Esophagus muscularis mucosa (tissue), 4 donors: ENCODE measurements around the gene STAT5B. TPM values are rescaled to one million over a fixed set of nuclear protein-coding genes. Genes with fewer than 3 reads are reported as not detected.
A peak's percentile ranks its signal among the peaks of the same experiment; 100 is the strongest.

ENCODE experiments used
- DNase-seq: peaks from one replicate; pipeline ENCODE4 v3.0.0-alpha.2; 2017; ENCODE audit errors: extremely low spot score
- H3K27ac ChIP-seq, 4 donors: fragments of 200-600 bp; sonication (generic); replicated peaks in 1 of 4; 1 replicate in 3 of 4; 2 replicates in 1 of 4; pipeline ENCODE4 v1.5.1; 2016 to 2019; ENCODE audit warnings: mild to moderate bottlenecking in 1 of 4
- H3K27me3 ChIP-seq, 4 donors: fragments of 200-600 bp; sonication (generic); one replicate each; pipeline versions ENCODE4 v1.5.1 to v1.6.0; 2016 to 2019
- H3K36me3 ChIP-seq, 4 donors: fragments of 200-600 bp; sonication (generic); one replicate each; pipeline ENCODE4 v1.5.1; 2016 to 2019
- H3K4me1 ChIP-seq, 4 donors: fragments of 200-600 bp; sonication (generic); one replicate each; pipeline ENCODE4 v1.5.1; 2016 to 2019
- H3K4me3 ChIP-seq, 4 donors: fragments of 200-600 bp; sonication (generic); 1 replicate in 2 of 4; 2 replicates in 2 of 4; pipeline ENCODE4 v1.5.1; 2016 to 2019; ENCODE audit warnings: mild to moderate bottlenecking in 4 of 4, moderate library complexity in 1 of 4
- H3K9me3 ChIP-seq, 4 donors: fragments of 200-600 bp; sonication (generic); 1 replicate in 3 of 4; 2 replicates in 1 of 4; pipeline ENCODE4 v1.5.1; 2016 to 2019
- CTCF ChIP-seq, 3 experiments: fragments of 200-600 bp in 2 of 3; fragments of 450-650 bp in 1 of 3; sonication (generic) in 2 of 3; IDR thresholded peaks; one replicate each; pipeline ENCODE4 v1.5.1; 2017 to 2019; ENCODE audit warnings: antibody characterized with exemption in 3 of 3, mild to moderate bottlenecking in 2 of 3, moderate library complexity in 1 of 3
- EP300 ChIP-seq: sonication (generic); formaldehyde crosslinking; IDR thresholded peaks from one replicate; pipeline ENCODE4 v1.6.1; 2017; ENCODE audit warnings: antibody characterized with exemption
- POLR2A ChIP-seq: fragments of 450-650 bp; IDR thresholded peaks from one replicate; pipeline ENCODE4 v1.6.1; 2017; ENCODE audit warnings: antibody characterized with exemption, moderate library complexity, mild to moderate bottlenecking, low read depth
- POLR2AphosphoS5 ChIP-seq, 2 donors: sonication (generic); formaldehyde crosslinking; IDR thresholded peaks; one replicate each; pipeline ENCODE4 v1.6.1; 2017; ENCODE audit warnings: antibody characterized with exemption in 2 of 2
- WGBS: methylation state at CpG from one replicate; pipeline ENCODE4 v1.1.5; 2018; 5-methylcytosine and 5-hydroxymethylcytosine counted together
- intact Hi-C: fragments of 100-400 bp; cut with DNase I; formaldehyde crosslinking; loops from one replicate; pipeline ENCODE4 v1.15.1; 2023
- total RNA-seq, 4 donors: library from RNA; depleted of rRNA; stranded (reverse); fragments of >200 nt; gene quantifications; one replicate each; pipeline versions ENCODE4 v1.1.0 to v1.2.1, GENCODE V29; 2016

The STAT5B gene
- total RNA-seq, 4 donors from 2014 or later = 75.0 to 93.4 (median 85.2) TPM

GRCh38 chr17:42252597-42253550 lies 23.3 kb downstream of the STAT5B start:
- Histone ChIP-seq H3K27ac (peak overlapping the region in 2 of 4 donors; percentile 34 to 94), H3K9me3 (no peaks in the 10 kb centered on the region), H3K36me3 (no peaks in the 10 kb centered on the region), H3K4me1 (peaks cover 31 to 90% (median 80%) of the 10 kb centered on the region in 4 donors), H3K4me3 (no peak overlapping the region), H3K27me3 (no peaks in the 10 kb centered on the region)
- TF ChIP-seq POLR2AphosphoS5 (IDR thresholded peaks at IDR 0.05) (no peak), EP300 (no peak), POLR2A (no peak)
- no peak for DNase-seq
- 33% methylated on average over 4 of the region's 4 CpGs for WGBS
- intact Hi-C loops = no loop called here

- TF ChIP-seq CTCF (IDR thresholded peaks at IDR 0.05) (peak in 2 of 3 experiments; percentile 16 to 41), EP300 (no peak)
- peak overlapping the region in 1 of 4 donors; percentile 94 for H3K27ac ChIP-seq
- intact Hi-C loops = no loop called here
- H3K27me3 ChIP-seq = no peaks in the 10 kb centered on the region
- no peak for DNase-seq
- H3K4me3 ChIP-seq = no peak overlapping the region
- H3K4me1 ChIP-seq = peaks cover 33 to 95% (median 87%) of the 10 kb centered on the region in 4 donors
- no peaks in the 10 kb centered on the region for H3K9me3 ChIP-seq
- H3K36me3 ChIP-seq = no peaks in the 10 kb centered on the region
- 68% methylated on average over 2 of the region's 2 CpGs for WGBS
Observed at GRCh38 chr17:42251115-42251514, 25.1 kb downstream of the STAT5B start.

GRCh38 chr17:42249681-42250446 lies 26.3 kb downstream of the STAT5B start:
- Histone ChIP-seq H3K27me3 (no peaks in the 10 kb centered on the region), H3K36me3 (no peaks in the 10 kb centered on the region), H3K4me1 (peaks cover 33 to 83% (median 82%) of the 10 kb centered on the region in 4 donors), H3K9me3 (no peaks in the 10 kb centered on the region), H3K4me3 (no peak overlapping the region), H3K27ac (peak overlapping the region; percentile 81 to 94 (median 87))
- DNase-seq = no peak
- 82% methylated on average over 14 of the region's 14 CpGs for WGBS
- intact Hi-C loops = no loop called here
- TF ChIP-seq POLR2A (no peak), POLR2AphosphoS5 (IDR thresholded peaks at IDR 0.05) (no peak), EP300 (no peak), CTCF (IDR thresholded peaks at IDR 0.05) (no peak)

GRCh38 chr17:42248351-42249179 lies 27.6 kb downstream of the STAT5B start:
- TF ChIP-seq POLR2AphosphoS5 (IDR thresholded peaks at IDR 0.05) (peak; percentile 86 to 92), CTCF (IDR thresholded peaks at IDR 0.05) (peak in 1 of 3 experiments; percentile 10), EP300 (peak; percentile 48), POLR2A (no peak)
- H3K4me1 ChIP-seq = peaks cover 32 to 75% (median 70%) of the 10 kb centered on the region in 4 donors
- H3K27ac ChIP-seq = peak overlapping the region; percentile 81 to 94 (median 87)
- H3K27me3 ChIP-seq = no peaks in the 10 kb centered on the region
- H3K4me3 ChIP-seq = peak overlapping the region; percentile 20 to 44 (median 39)
- H3K36me3 ChIP-seq = no peaks in the 10 kb centered on the region
- intact Hi-C loops = no loop called here
- H3K9me3 ChIP-seq = no peaks in the 10 kb centered on the region
- WGBS = 13% methylated on average over 13 of the region's 13 CpGs
- DNase-seq = peak; percentile 96
